Stimulated activated memory B cell treated with anti-CD40 and anti-IgM and Interleukin-4, amounts not matched to agents 10 μg/mL and 1 μg/mL and 100 μg/mL, for 72 hours (primary cell): Measurements from ENCODE around the gene CD163L1.

Source experiments
- ATAC-seq: fragments of 150-1000 bp; cut with Tn5 transposase; 2 replicates; pipeline ENCODE4 v1.10.0; 2021
- H3K27ac Mint-ChIP-seq: one replicate; pipeline ENCODE4 v1.8.0; 2022; ENCODE audit warnings: mild to moderate bottlenecking, mixed read lengths
- H3K27me3 Mint-ChIP-seq: one replicate; pipeline ENCODE4 v1.8.0; 2022; ENCODE audit warnings: mixed read lengths
- H3K36me3 Mint-ChIP-seq: one replicate; pipeline ENCODE4 v1.8.0; 2022; ENCODE audit warnings: mixed read lengths
- H3K4me1 Mint-ChIP-seq: one replicate; pipeline ENCODE4 v1.8.0; 2022; ENCODE audit warnings: mixed read lengths
- H3K4me3 Mint-ChIP-seq: one replicate; pipeline ENCODE4 v1.8.0; 2022; ENCODE audit warnings: mild to moderate bottlenecking, moderate library complexity, mixed read lengths
- H3K9me3 Mint-ChIP-seq: one replicate; pipeline ENCODE4 v1.8.0; 2022; ENCODE audit warnings: mixed read lengths

The CD163L1 gene

DNA sequence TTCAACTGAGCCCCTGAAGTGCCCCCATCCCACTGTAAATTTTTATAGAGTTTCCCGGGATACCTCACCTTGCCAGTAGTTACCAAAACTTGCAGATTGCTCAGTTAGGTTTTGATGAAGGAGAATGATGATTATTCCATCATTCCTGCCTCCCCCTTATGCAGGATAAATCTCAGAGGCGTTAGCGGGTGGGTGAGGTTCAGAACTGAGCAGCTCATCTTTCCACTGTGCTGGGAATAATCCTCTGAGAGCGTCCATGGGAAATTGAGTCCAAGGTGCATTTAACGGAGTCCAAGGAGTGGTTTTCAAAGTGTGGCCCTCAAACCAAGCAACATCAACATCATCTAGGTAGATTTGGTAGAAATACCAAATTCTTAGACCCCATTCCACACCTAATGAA lies 121.4 kb downstream of the CD163L1 start:
- H3K4me3 Mint-ChIP-seq: no peak overlapping the region
- no peaks in the 10 kb centered on the region for H3K4me1 Mint-ChIP-seq
- H3K9me3 Mint-ChIP-seq: no peaks in the 10 kb centered on the region
- no peaks in the 10 kb centered on the region for H3K36me3 Mint-ChIP-seq
- no peak for ATAC-seq
- H3K27ac Mint-ChIP-seq: no peak overlapping the region
- peaks cover 4% of the 10 kb centered on the region for H3K27me3 Mint-ChIP-seq

DNA sequence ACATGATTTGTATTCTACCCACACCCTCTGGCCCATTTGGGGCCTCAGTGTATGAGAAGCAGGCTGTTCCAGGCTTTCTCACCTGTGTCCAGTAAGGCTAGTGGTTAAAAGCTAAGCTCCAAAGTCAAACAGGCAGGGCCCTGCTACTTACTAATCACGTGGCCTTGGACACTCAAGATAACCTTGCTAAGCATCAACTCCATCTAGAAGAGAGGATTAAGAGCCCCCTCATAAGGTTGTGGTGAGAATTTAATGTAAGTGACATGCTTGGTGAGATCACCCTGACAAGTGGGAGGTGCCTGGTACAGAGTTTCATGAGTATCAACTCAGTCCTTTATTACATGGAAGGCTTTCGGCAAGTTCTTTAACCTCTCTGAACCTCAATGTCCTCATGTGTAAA lies 122.3 kb downstream of the CD163L1 start:
- no peaks in the 10 kb centered on the region for H3K9me3 Mint-ChIP-seq

GRCh38 chr12:7319930-7320329 lies 124.0 kb downstream of the CD163L1 start:
- no peaks in the 10 kb centered on the region for H3K4me1 Mint-ChIP-seq
- H3K9me3 Mint-ChIP-seq: no peaks in the 10 kb centered on the region
- no peak overlapping the region for H3K27ac Mint-ChIP-seq
- ATAC-seq: no peak
- no peaks in the 10 kb centered on the region for H3K36me3 Mint-ChIP-seq
- no peak overlapping the region for H3K4me3 Mint-ChIP-seq
- no peaks in the 10 kb centered on the region for H3K27me3 Mint-ChIP-seq

More for the DNA sequence above, 122.3 kb downstream of the CD163L1 start:
- Mint-ChIP-seq H3K27me3 (no peaks in the 10 kb centered on the region), H3K4me1 (no peaks in the 10 kb centered on the region), H3K27ac (no peak overlapping the region), H3K36me3 (no peaks in the 10 kb centered on the region), H3K4me3 (no peak overlapping the region)
- ATAC-seq: no peak

- H3K27ac Mint-ChIP-seq: no peak overlapping the region
- peaks cover 9% of the 10 kb centered on the region for H3K27me3 Mint-ChIP-seq
- H3K9me3 Mint-ChIP-seq: no peaks in the 10 kb centered on the region
- no peaks in the 10 kb centered on the region for H3K4me1 Mint-ChIP-seq
- ATAC-seq: no peak
- H3K36me3 Mint-ChIP-seq: no peaks in the 10 kb centered on the region
- no peak overlapping the region for H3K4me3 Mint-ChIP-seq
Observed at GRCh38 chr12:7310070-7310469, 133.9 kb downstream of the CD163L1 start.
